ENCODE results near the gene FAM149B1.

FAM149B1 gene

DNA sequence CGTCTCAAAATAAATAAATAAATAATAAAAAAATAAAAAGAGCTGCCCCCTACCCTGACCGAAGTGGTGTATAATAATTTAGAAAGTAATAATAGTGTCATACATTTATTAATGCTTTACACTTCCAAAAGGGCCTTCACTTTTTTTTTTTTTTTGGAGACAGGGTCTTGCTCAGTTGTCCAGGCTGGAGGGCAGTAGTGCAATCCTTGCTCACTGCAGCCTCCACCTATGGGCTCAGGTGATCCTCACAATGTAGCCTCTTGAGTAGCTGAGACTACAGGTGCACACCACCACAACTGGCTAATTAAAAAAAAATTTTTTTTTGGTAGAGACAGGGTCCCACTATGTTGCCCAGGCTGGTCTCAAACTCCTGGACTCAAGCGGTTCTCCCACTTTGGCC, 1.4 kb downstream of the FAM149B1 start:
- Histone ChIP-seq H4K8ac (ENCODE audit: low read depth, low read length) (no peak overlapping the region), H2BK5ac (ENCODE audit: low read length) (no peak overlapping the region), H3K9me3 (replicated peaks in 1 of 2; ENCODE audit: control insufficient read depth in 2 of 2, insufficient read depth in 1 of 2, low read depth in 1 of 2, low read length in 2 of 2) (no peaks in the 10 kb centered on the region), H3K4ac (ENCODE audit: low read length) (no peak overlapping the region), H3K4me3 (ENCODE audit: low read length in 2 of 2) (peak overlapping the region in 1 of 2 donors; percentile 96), H2AFZ (ENCODE audit: low read length) (no peak overlapping the region), H3K4me1 (ENCODE audit: control insufficient read depth in 2 of 2, insufficient read depth in 1 of 2, low read depth in 1 of 2, low read length in 2 of 2) (peaks cover 0 to 3% of the 10 kb centered on the region in 2 donors), H3K18ac (ENCODE audit: low read length) (no peak overlapping the region), H3K27me3 (ENCODE audit: control insufficient read depth in 3 of 3, insufficient read depth in 3 of 3, low read depth in 1 of 3, low read length in 3 of 3) (no peaks in the 10 kb centered on the region), H3K9ac (ENCODE audit: low read depth, low read length, poor library complexity) (no peak overlapping the region), H3K23ac (ENCODE audit: low read depth, low read length, poor library complexity) (no peak overlapping the region), H3K14ac (ENCODE audit: low read length) (no peak overlapping the region), H2BK15ac (ENCODE audit: low read length) (no peak overlapping the region), H3K36me3 (replicated peaks in 1 of 2; ENCODE audit: control insufficient read depth in 2 of 2, insufficient read depth in 2 of 2, low read length in 2 of 2) (peaks cover 0 to 30% of the 10 kb centered on the region in 2 donors), H3K4me2 (ENCODE audit: insufficient read depth, low read length, poor library complexity, severe bottlenecking) (no peak overlapping the region), H3K79me1 (ENCODE audit: low read depth, low read length) (peaks cover 2% of the 10 kb centered on the region), H2AK5ac (ENCODE audit: low read depth, low read length) (no peak overlapping the region), H2BK120ac (ENCODE audit: low read depth, low read length) (no peak overlapping the region), H2BK12ac (ENCODE audit: low read length) (no peak overlapping the region), H4K91ac (ENCODE audit: low read depth, low read length, poor library complexity) (no peak overlapping the region), H3K27ac (replicated peaks; ENCODE audit: low read length) (no peak overlapping the region)
- DNase-seq (ENCODE audit: low spot score), result no peak
- no CpG with 5 or more reads among the region's 3 CpGs for WGBS, 2 donors (ENCODE audit: extremely low coverage in 2 of 2, insufficient read length in 2 of 2, insufficient replicate concordance in 1 of 2)

DNA sequence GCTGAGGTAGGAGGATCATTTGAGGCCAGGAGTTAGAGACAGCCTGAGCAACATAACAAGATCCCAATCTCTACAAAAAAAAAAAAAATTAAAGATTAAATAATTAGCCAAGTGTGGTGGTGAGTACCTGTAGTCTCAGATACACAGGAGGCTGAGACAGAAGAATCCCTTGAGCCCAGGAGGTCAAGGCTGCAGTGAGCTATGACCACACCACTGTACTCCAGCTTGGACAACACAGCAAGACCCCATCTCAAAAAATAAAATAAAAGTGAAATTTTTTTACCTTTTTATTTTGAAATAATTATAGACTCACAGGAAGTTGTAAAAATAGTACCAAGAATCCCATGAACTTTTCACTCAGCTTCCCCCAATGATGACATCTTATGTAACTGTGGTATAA, 4.9 kb downstream of the FAM149B1 start:
- Histone ChIP-seq H3K27ac (replicated peaks; ENCODE audit: low read length) (no peak overlapping the region), H2BK120ac (ENCODE audit: low read depth, low read length) (no peak overlapping the region), H3K23ac (ENCODE audit: low read depth, low read length, poor library complexity) (no peak overlapping the region), H3K18ac (ENCODE audit: low read length) (no peak overlapping the region), H3K4me2 (ENCODE audit: insufficient read depth, low read length, poor library complexity, severe bottlenecking) (no peak overlapping the region), H3K79me1 (ENCODE audit: low read depth, low read length) (no peaks in the 10 kb centered on the region), H3K27me3 (ENCODE audit: control insufficient read depth in 3 of 3, insufficient read depth in 3 of 3, low read depth in 1 of 3, low read length in 3 of 3) (no peaks in the 10 kb centered on the region), H4K91ac (ENCODE audit: low read depth, low read length, poor library complexity) (no peak overlapping the region), H3K9ac (ENCODE audit: low read depth, low read length, poor library complexity) (no peak overlapping the region), H2BK12ac (ENCODE audit: low read length) (no peak overlapping the region), H3K4me1 (ENCODE audit: control insufficient read depth in 2 of 2, insufficient read depth in 1 of 2, low read depth in 1 of 2, low read length in 2 of 2) (peaks cover 0 to 3% of the 10 kb centered on the region in 2 donors), H2AK5ac (ENCODE audit: low read depth, low read length) (no peak overlapping the region), H2BK5ac (ENCODE audit: low read length) (no peak overlapping the region), H4K8ac (ENCODE audit: low read depth, low read length) (no peak overlapping the region), H3K9me3 (replicated peaks in 1 of 2; ENCODE audit: control insufficient read depth in 2 of 2, insufficient read depth in 1 of 2, low read depth in 1 of 2, low read length in 2 of 2) (no peaks in the 10 kb centered on the region), H3K4me3 (ENCODE audit: low read length in 2 of 2) (no peak overlapping the region), H3K14ac (ENCODE audit: low read length) (no peak overlapping the region), H2BK15ac (ENCODE audit: low read length) (no peak overlapping the region), H3K36me3 (replicated peaks in 1 of 2; ENCODE audit: control insufficient read depth in 2 of 2, insufficient read depth in 2 of 2, low read length in 2 of 2) (peaks cover 3 to 45% of the 10 kb centered on the region in 2 donors), H2AFZ (ENCODE audit: low read length) (no peak overlapping the region), H3K4ac (ENCODE audit: low read length) (no peak overlapping the region)
- no peak for DNase-seq (ENCODE audit: low spot score)

GRCh38 chr10:73174148-73174925, 6.4 kb downstream of the FAM149B1 start:
- H2BK5ac ChIP-seq (ENCODE audit: low read length), result no peak overlapping the region
- H4K91ac ChIP-seq (ENCODE audit: low read depth, low read length, poor library complexity), result no peak overlapping the region
- peaks cover 3 to 58% of the 10 kb centered on the region in 2 donors for H3K36me3 ChIP-seq (replicated peaks in 1 of 2; ENCODE audit: control insufficient read depth in 2 of 2, insufficient read depth in 2 of 2, low read length in 2 of 2)
- no peak overlapping the region for H3K14ac ChIP-seq (ENCODE audit: low read length)
- no peak for DNase-seq (ENCODE audit: low spot score)
- H3K79me1 ChIP-seq (ENCODE audit: low read depth, low read length), result no peaks in the 10 kb centered on the region
- H4K8ac ChIP-seq (ENCODE audit: low read depth, low read length), result no peak overlapping the region
- H3K4me2 ChIP-seq (ENCODE audit: insufficient read depth, low read length, poor library complexity, severe bottlenecking), result no peak overlapping the region
- H3K27ac ChIP-seq (replicated peaks; ENCODE audit: low read length), result no peak overlapping the region
- no peaks in the 10 kb centered on the region for H3K27me3 ChIP-seq (ENCODE audit: control insufficient read depth in 3 of 3, insufficient read depth in 3 of 3, low read depth in 1 of 3, low read length in 3 of 3)
- no peak overlapping the region for H3K4me3 ChIP-seq (ENCODE audit: low read length in 2 of 2)
- H3K4ac ChIP-seq (ENCODE audit: low read length), result no peak overlapping the region
- H2BK120ac ChIP-seq (ENCODE audit: low read depth, low read length), result no peak overlapping the region
- H3K4me1 ChIP-seq (ENCODE audit: control insufficient read depth in 2 of 2, insufficient read depth in 1 of 2, low read depth in 1 of 2, low read length in 2 of 2), result no peaks in the 10 kb centered on the region
- H2AK5ac ChIP-seq (ENCODE audit: low read depth, low read length), result no peak overlapping the region
- WGBS, 2 donors (ENCODE audit: extremely low coverage in 2 of 2, insufficient read length in 2 of 2, insufficient replicate concordance in 1 of 2), result no CpG with 5 or more reads among the region's 1 CpG
- no peak overlapping the region for H2AFZ ChIP-seq (ENCODE audit: low read length)
- H2BK12ac ChIP-seq (ENCODE audit: low read length), result no peak overlapping the region
- no peak overlapping the region for H2BK15ac ChIP-seq (ENCODE audit: low read length)
- H3K23ac ChIP-seq (ENCODE audit: low read depth, low read length, poor library complexity), result no peak overlapping the region
- H3K9me3 ChIP-seq (replicated peaks in 1 of 2; ENCODE audit: control insufficient read depth in 2 of 2, insufficient read depth in 1 of 2, low read depth in 1 of 2, low read length in 2 of 2), result no peaks in the 10 kb centered on the region
- H3K9ac ChIP-seq (ENCODE audit: low read depth, low read length, poor library complexity), result no peak overlapping the region
- H3K18ac ChIP-seq (ENCODE audit: low read length), result no peak overlapping the region

DNA sequence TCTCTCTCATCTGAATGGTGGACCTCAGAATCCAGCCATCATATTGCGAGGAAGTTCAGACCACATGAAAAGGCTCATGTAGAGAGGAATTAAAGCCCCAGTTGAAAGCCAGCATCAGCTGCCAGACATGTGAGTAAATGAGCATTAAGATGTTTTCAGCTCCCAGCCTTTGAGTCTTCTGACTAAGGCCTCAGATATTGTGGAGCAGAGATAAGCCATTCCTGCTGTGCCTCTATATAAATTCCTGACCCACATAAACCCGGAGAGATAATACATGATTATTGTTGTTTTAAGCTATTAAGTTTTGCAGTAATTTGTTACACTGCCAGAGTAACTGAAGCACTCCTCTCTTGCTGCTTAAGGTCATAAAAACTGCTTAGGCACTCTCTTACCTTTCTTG, 14.6 kb downstream of the FAM149B1 start:
- H2BK120ac ChIP-seq (ENCODE audit: low read depth, low read length), result no peak overlapping the region
- no CpG with 5 or more reads among the region's 2 CpGs for WGBS, 2 donors (ENCODE audit: extremely low coverage in 2 of 2, insufficient read length in 2 of 2, insufficient replicate concordance in 1 of 2)

More for the DNA sequence above, 14.6 kb downstream of the FAM149B1 start:
- Histone ChIP-seq H3K9ac (ENCODE audit: low read depth, low read length, poor library complexity) (no peak overlapping the region), H3K36me3 (replicated peaks in 1 of 2; ENCODE audit: control insufficient read depth in 2 of 2, insufficient read depth in 2 of 2, low read length in 2 of 2) (peaks cover 10 to 64% of the 10 kb centered on the region in 2 donors), H2BK5ac (ENCODE audit: low read length) (no peak overlapping the region), H2BK15ac (ENCODE audit: low read length) (no peak overlapping the region), H2BK12ac (ENCODE audit: low read length) (no peak overlapping the region), H3K23ac (ENCODE audit: low read depth, low read length, poor library complexity) (no peak overlapping the region), H4K91ac (ENCODE audit: low read depth, low read length, poor library complexity) (no peak overlapping the region), H3K27ac (replicated peaks; ENCODE audit: low read length) (no peak overlapping the region), H3K79me1 (ENCODE audit: low read depth, low read length) (no peaks in the 10 kb centered on the region), H3K27me3 (ENCODE audit: control insufficient read depth in 3 of 3, insufficient read depth in 3 of 3, low read depth in 1 of 3, low read length in 3 of 3) (no peaks in the 10 kb centered on the region), H3K9me3 (replicated peaks in 1 of 2; ENCODE audit: control insufficient read depth in 2 of 2, insufficient read depth in 1 of 2, low read depth in 1 of 2, low read length in 2 of 2) (no peaks in the 10 kb centered on the region), H2AFZ (ENCODE audit: low read length) (no peak overlapping the region), H2AK5ac (ENCODE audit: low read depth, low read length) (no peak overlapping the region), H4K8ac (ENCODE audit: low read depth, low read length) (no peak overlapping the region), H3K4me2 (ENCODE audit: insufficient read depth, low read length, poor library complexity, severe bottlenecking) (no peak overlapping the region), H3K4me1 (ENCODE audit: control insufficient read depth in 2 of 2, insufficient read depth in 1 of 2, low read depth in 1 of 2, low read length in 2 of 2) (no peaks in the 10 kb centered on the region), H3K4ac (ENCODE audit: low read length) (no peak overlapping the region), H3K18ac (ENCODE audit: low read length) (no peak overlapping the region), H3K4me3 (ENCODE audit: low read length in 2 of 2) (no peak overlapping the region), H3K14ac (ENCODE audit: low read length) (no peak overlapping the region)
- DNase-seq (ENCODE audit: low spot score), result no peak

All from neuronal stem cell (in vitro differentiated cells).